Natural killer cell (primary cell): ENCODE measurements around the gene ZNF503. TPM values are rescaled to one million over a fixed set of nuclear protein-coding genes. Genes with fewer than 3 reads are reported as not detected.

Experiments used
- ATAC-seq, 3 donors: fragments of 150-1000 bp in 2 of 3; fragments of 200-7000 bp in 1 of 3; cut with Tn5 transposase; 1 replicate in 1 of 3; 2 replicates in 2 of 3; pipeline ENCODE4 v1.10.0; 2021; ENCODE audit warnings: mild to moderate bottlenecking in 2 of 3, moderate library complexity in 2 of 3
- DNase-seq, 2 donors: peaks; one replicate each; pipeline versions ENCODE4 v3.0.0 to v3.0.0-alpha.2; 2013 to 2021; ENCODE audit warnings: mixed read lengths in 1 of 2
- H3K27ac ChIP-seq: one replicate; pipeline ENCODE4 v1.5.1; 2013; ENCODE audit warnings: mild to moderate bottlenecking, low read length
- H3K27me3 ChIP-seq: one replicate; pipeline ENCODE4 v1.6.1; 2013; ENCODE audit warnings: low read length; ENCODE audit not compliant: control insufficient read depth, insufficient read depth
- H3K36me3 ChIP-seq: one replicate; pipeline ENCODE4 v1.6.1; 2013; ENCODE audit warnings: low read length; ENCODE audit not compliant: control insufficient read depth, insufficient read depth
- H3K4me1 ChIP-seq: one replicate; pipeline ENCODE4 v1.6.1; 2013; ENCODE audit warnings: low read length; ENCODE audit not compliant: control insufficient read depth, insufficient read depth
- H3K4me3 ChIP-seq: one replicate; pipeline ENCODE4 v1.5.1; 2013; ENCODE audit warnings: low read length
- H3K9me3 ChIP-seq: one replicate; pipeline ENCODE4 v1.6.1; 2013; ENCODE audit warnings: low read length; ENCODE audit not compliant: control insufficient read depth, insufficient read depth
- H3K27ac Mint-ChIP-seq, 2 donors: one replicate each; pipeline ENCODE4 v1.8.0; 2022; ENCODE audit warnings: mild to moderate bottlenecking in 2 of 2, mixed read lengths in 2 of 2, moderate library complexity in 1 of 2
- H3K27me3 Mint-ChIP-seq, 2 donors: one replicate each; pipeline ENCODE4 v1.8.0; 2022; ENCODE audit warnings: low read depth in 2 of 2, mixed read lengths in 2 of 2
- H3K36me3 Mint-ChIP-seq: one replicate; pipeline ENCODE4 v1.8.0; 2022; ENCODE audit warnings: mixed read lengths
- H3K4me1 Mint-ChIP-seq, 2 donors: one replicate each; pipeline ENCODE4 v1.8.0; 2022; ENCODE audit warnings: mixed read lengths in 2 of 2
- H3K4me3 Mint-ChIP-seq: one replicate; pipeline ENCODE4 v1.8.0; 2022; ENCODE audit warnings: mild to moderate bottlenecking, moderate library complexity, mixed read lengths
- H3K9me3 Mint-ChIP-seq, 2 donors: one replicate each; pipeline ENCODE4 v1.8.0; 2022; ENCODE audit warnings: mixed read lengths in 2 of 2
- CTCF ChIP-seq: fragments of 200-600 bp; IDR thresholded peaks from one replicate; pipeline ENCODE4 v1.8.0; 2022; ENCODE audit warnings: antibody characterized with exemption
- WGBS: methylation state at CpG from one replicate; pipeline ENCODE4 v1.1.7; 2013; ENCODE audit warnings: missing lambda C conversion rate; ENCODE audit not compliant: insufficient coverage; 5-methylcytosine and 5-hydroxymethylcytosine counted together
- intact Hi-C: fragments of 100-400 bp; cut with micrococcal nuclease; formaldehyde crosslinking; loops from one replicate; pipeline ENCODE4 v1.14.2; 2022
- total RNA-seq, 4 donors: library from RNA; stranded (reverse); fragments of 120-200 nt in 1 of 4; gene quantifications; one replicate each; pipeline versions ENCODE4 v1.2.3 to v1.2.4, GENCODE V29; 2013 to 2022

The ZNF503 gene
- total RNA-seq, 3 donors from 2014 or later (not counting 1 experiment from before 2014, with no cell fraction given), result 0.27 to 1.2 (median 0.73) TPM

GRCh38 chr10:75449382-75450074 lies 48.0 kb upstream of the ZNF503 start:
- Mint-ChIP-seq H3K9me3 (peaks cover 0 to 4% of the 10 kb centered on the region in 2 donors), H3K4me1 (no peaks in the 10 kb centered on the region), H3K36me3 (no peaks in the 10 kb centered on the region), H3K27me3 (no peaks in the 10 kb centered on the region), H3K4me3 (no peak overlapping the region), H3K27ac (no peak overlapping the region)
- Histone ChIP-seq H3K4me1 (no peaks in the 10 kb centered on the region), H3K27me3 (no peaks in the 10 kb centered on the region), H3K27ac (no peak overlapping the region), H3K9me3 (no peaks in the 10 kb centered on the region), H3K4me3 (no peak overlapping the region), H3K36me3 (no peaks in the 10 kb centered on the region)
- ATAC-seq (no peak), DNase-seq (no peak)
- intact Hi-C loops, result no loop called here
- TF ChIP-seq CTCF, result no peak
- WGBS, result 79% methylated on average over 4 of the region's 7 CpGs

DNA sequence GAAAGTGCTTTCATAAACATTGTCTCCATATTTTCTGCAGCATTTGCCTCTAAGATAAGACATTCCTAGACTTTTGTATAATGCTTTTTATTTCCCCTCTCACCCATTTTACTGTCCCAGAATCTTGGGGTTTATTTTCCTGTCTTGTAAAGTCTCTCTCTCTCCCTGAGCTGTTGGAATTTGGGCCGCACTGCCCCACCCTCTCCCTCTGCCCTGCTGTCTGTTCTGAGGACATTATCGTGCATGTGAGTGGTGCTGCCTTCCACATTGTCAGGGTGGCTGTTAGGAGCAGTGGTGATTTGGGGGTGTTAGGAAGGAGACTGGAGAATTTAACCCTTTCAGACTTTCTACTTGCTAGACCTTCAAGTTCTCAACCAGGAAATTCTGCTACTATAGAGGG lies 46.6 kb upstream of the ZNF503 start:
- Histone ChIP-seq H3K27me3 (no peaks in the 10 kb centered on the region), H3K9me3 (peaks cover 4% of the 10 kb centered on the region), H3K4me1 (no peaks in the 10 kb centered on the region), H3K36me3 (no peaks in the 10 kb centered on the region), H3K4me3 (no peak overlapping the region), H3K27ac (no peak overlapping the region)
- peaks cover 7% of the 10 kb centered on the region for H3K36me3 Mint-ChIP-seq
- TF ChIP-seq CTCF, result no peak
- H3K4me3 Mint-ChIP-seq, result no peak overlapping the region
- DNase-seq, result no peak
- WGBS, result 80% methylated on average over 1 of the region's 2 CpGs
- peaks cover 0 to 5% of the 10 kb centered on the region in 2 donors for H3K27me3 Mint-ChIP-seq
- intact Hi-C loops, result no loop called here
- no peaks in the 10 kb centered on the region for H3K4me1 Mint-ChIP-seq
- H3K9me3 Mint-ChIP-seq, result peaks cover 2 to 4% of the 10 kb centered on the region in 2 donors
- H3K27ac Mint-ChIP-seq, result no peak overlapping the region
- ATAC-seq, result no peak

- intact Hi-C loops, result no loop called here
- no peak for ATAC-seq
- 83% methylated on average over 1 of the region's 1 CpG for WGBS
- DNase-seq, result no peak
- H3K27me3 Mint-ChIP-seq, result peaks cover 0 to 5% of the 10 kb centered on the region in 2 donors
- peaks cover 4% of the 10 kb centered on the region in 2 donors for H3K9me3 Mint-ChIP-seq
- no peak overlapping the region for H3K4me3 Mint-ChIP-seq
- no peaks in the 10 kb centered on the region for H3K4me1 Mint-ChIP-seq
- H3K4me1 ChIP-seq, result no peaks in the 10 kb centered on the region
- peaks cover 7% of the 10 kb centered on the region for H3K36me3 Mint-ChIP-seq
- no peaks in the 10 kb centered on the region for H3K36me3 ChIP-seq
- TF ChIP-seq CTCF, result no peak
- no peaks in the 10 kb centered on the region for H3K27me3 ChIP-seq
- H3K27ac Mint-ChIP-seq, result no peak overlapping the region
- H3K27ac ChIP-seq, result no peak overlapping the region
- H3K9me3 ChIP-seq, result peaks cover 4% of the 10 kb centered on the region
- H3K4me3 ChIP-seq, result no peak overlapping the region
Measured at GRCh38 chr10:75446508-75446907, 44.9 kb upstream of the ZNF503 start.
